Gastrocnemius medialis (tissue), 4 donors: ENCODE data around the gene XCL1.

ENCODE experiments used
- CTCF ChIP-seq, 5 experiments: fragments of 450-650 bp in 3 of 5; fragments of 200-600 bp in 2 of 5; sonication (generic) in 2 of 5; IDR thresholded peaks in 4 of 5; conservative IDR thresholded peaks in 1 of 5; 1 replicate in 4 of 5; 2 replicates in 1 of 5; pipeline ENCODE4 v1.5.1; 2016 to 2019; ENCODE audit warnings: antibody characterized with exemption in 5 of 5, mild to moderate bottlenecking in 3 of 5, moderate library complexity in 3 of 5
- POLR2A ChIP-seq, 2 donors: fragments of 450-650 bp; IDR thresholded peaks; one replicate each; pipeline ENCODE4 v1.6.1; 2017; ENCODE audit warnings: antibody characterized with exemption in 2 of 2, mild to moderate bottlenecking in 2 of 2, moderate library complexity in 2 of 2

GRCh38 chr1:168583571-168583970, 7.2 kb downstream of the XCL1 start:
- TF ChIP-seq CTCF (IDR thresholded peaks at IDR 0.05 in 4 of 5, conservative IDR thresholded peaks at IDR 0.05 in 1 of 5) (no peak), POLR2A (IDR thresholded peaks at IDR 0.05) (no peak)
